HEK293 (cell line): ENCODE results near the gene MPV17.

Experiments used
- CTCF ChIA-PET: fragments of 350-600 bp; formaldehyde crosslinking; extraction: SDS; loops from one replicate; lab custom pipeline; 2021; ENCODE audit warnings: antibody characterized with exemption; lab: Yijun Ruan, JAX
- POLR2A ChIA-PET: fragments of 300-600 bp; formaldehyde crosslinking; extraction: SDS; loops from one replicate; lab custom pipeline; 2020; ENCODE audit warnings: antibody characterized with exemption, inconsistent platforms; lab: Yijun Ruan, JAX
- H3K27ac ChIP-seq: fragments of 200-500 bp; sonication (Bioruptor generic); 2 replicates; pipeline ENCODE4 v1.5.1; 2014; ENCODE audit warnings: low read depth, low read length, control low read depth, inconsistent platforms; ENCODE audit errors: extremely low read depth
- H3K36me3 ChIP-seq, 2 experiments: fragments of 200-500 bp in 1 of 2; sonication (Bioruptor generic) in 1 of 2; 1 replicate in 1 of 2; 2 replicates in 1 of 2; pipeline ENCODE4 v1.5.1; 2014 to 2017; ENCODE audit warnings: inconsistent platforms in 2 of 2, low read length in 2 of 2; ENCODE audit not compliant: control insufficient read depth in 2 of 2, insufficient read depth in 1 of 2
- H3K4me1 ChIP-seq: fragments of 200-500 bp; sonication (Bioruptor generic); 2 replicates; pipeline ENCODE4 v1.5.1; 2014; ENCODE audit warnings: mild to moderate bottlenecking, low read length, inconsistent platforms; ENCODE audit not compliant: control insufficient read depth, insufficient read depth
- H3K4me3 ChIP-seq: 2 replicates; pipeline ENCODE4 v1.5.1; 2011; ENCODE audit warnings: low read depth, mild to moderate bottlenecking, control low read depth, low read length, moderate library complexity
- H3K9me3 ChIP-seq: fragments of 200-500 bp; sonication (Bioruptor generic); 2 replicates; pipeline ENCODE4 v1.5.1; 2014; ENCODE audit warnings: low read depth, low read length, inconsistent platforms; ENCODE audit not compliant: control insufficient read depth, insufficient read depth
- IKZF3 ChIP-seq: fragments of 450-650 bp; IDR thresholded peaks from 2 replicates; pipeline ENCODE4 v1.5.0; 2018; ENCODE audit warnings: missing biosample characterization, mild to moderate bottlenecking, missing genetic modification characterization, moderate library complexity
- KLF9 ChIP-seq: fragments of 450-650 bp; formaldehyde crosslinking; IDR thresholded peaks from 2 replicates; pipeline ENCODE4 v1.5.1; 2016; ENCODE audit warnings: missing biosample characterization, missing genetic modification characterization, low read depth
- OVOL3 ChIP-seq: fragments of 450-650 bp; formaldehyde crosslinking; IDR thresholded peaks from 2 replicates; pipeline ENCODE4 v1.5.1; 2016; ENCODE audit warnings: missing biosample characterization, missing genetic modification characterization
- ZBTB10 ChIP-seq: fragments of 450-650 bp; formaldehyde crosslinking; IDR thresholded peaks from 2 replicates; pipeline ENCODE4 v1.5.1; 2016; ENCODE audit warnings: missing biosample characterization, missing genetic modification characterization
- ZBTB17 ChIP-seq: fragments of 450-650 bp; formaldehyde crosslinking; IDR thresholded peaks from 2 replicates; pipeline ENCODE4 v1.5.1; 2016; ENCODE audit warnings: missing biosample characterization, missing genetic modification characterization
- ZNF341 ChIP-seq: fragments of 450-650 bp; formaldehyde crosslinking; IDR thresholded peaks from 2 replicates; pipeline ENCODE4; 2016; ENCODE audit warnings: low read depth, missing biosample characterization, missing genetic modification characterization
- ZNF473 ChIP-seq: fragments of 450-650 bp; formaldehyde crosslinking; IDR thresholded peaks from 2 replicates; pipeline ENCODE4 v1.5.1; 2017; ENCODE audit warnings: missing biosample characterization, missing genetic modification characterization
- ZNF529 ChIP-seq: fragments of 450-650 bp; formaldehyde crosslinking; IDR thresholded peaks from 2 replicates; pipeline ENCODE4 v1.5.1; 2017; ENCODE audit warnings: missing genetic modification characterization, missing biosample characterization; ENCODE audit not compliant: insufficient replicate concordance
- ZNF544 ChIP-seq: fragments of 450-650 bp; formaldehyde crosslinking; IDR thresholded peaks from 2 replicates; pipeline ENCODE4 v1.5.0; 2017; ENCODE audit warnings: missing biosample characterization, missing genetic modification characterization
- ZNF791 ChIP-seq: fragments of 450-650 bp; formaldehyde crosslinking; IDR thresholded peaks from 2 replicates; pipeline ENCODE4 v1.5.1; 2016; ENCODE audit warnings: missing biosample characterization, missing genetic modification characterization
- ZSCAN4 ChIP-seq: fragments of 450-650 bp; formaldehyde crosslinking; IDR thresholded peaks from 2 replicates; pipeline ENCODE4 v1.5.1; 2017; ENCODE audit warnings: missing biosample characterization, missing genetic modification characterization
- ZXDB ChIP-seq: fragments of 450-650 bp; formaldehyde crosslinking; IDR thresholded peaks from 2 replicates; pipeline ENCODE4 v1.5.1; 2016; ENCODE audit warnings: missing biosample characterization, missing genetic modification characterization
- TF ChIP-seq, protein P1 (sequence below): fragments of 450-650 bp; formaldehyde crosslinking; IDR thresholded peaks from 2 replicates; pipeline ENCODE4 v1.5.0; 2017; ENCODE audit warnings: missing biosample characterization, missing genetic modification characterization, borderline replicate concordance
- TF ChIP-seq, protein P2 (sequence below): fragments of 450-650 bp; formaldehyde crosslinking; IDR thresholded peaks from 2 replicates; pipeline ENCODE4 v1.5.1; 2016; ENCODE audit warnings: missing biosample characterization, missing genetic modification characterization

Gene MPV17

GRCh38 chr2:27284996-27285395 is 37.9 kb downstream of the MPV17 start (continued):
- TF ChIP-seq OVOL3 (tag by site-specific recombination) (no peak), KLF9 (tag by site-specific recombination) (no peak)
- TF ChIP-seq, all 188 proteins: peak for 0

GRCh38 chr2:27282892-27283291 is 40.0 kb downstream of the MPV17 start:
- Histone ChIP-seq H3K4me3 (no peak overlapping the region), H3K9me3 (no peaks in the 10 kb centered on the region), H3K4me1 (no peaks in the 10 kb centered on the region; the same call in 1 of the 2 replicates), H3K27ac (no peak overlapping the region), H3K36me3 (no peaks in the 10 kb centered on the region)
- TF ChIP-seq ZNF473 (tag by site-specific recombination) (no peak), ZBTB17 (tag by site-specific recombination) (peak; percentile 42; the same call in 1 of the 2 replicates), ZSCAN4 (tag by site-specific recombination) (no peak), IKZF3 (tag by site-specific recombination) (no peak), ZXDB (tag by site-specific recombination) (no peak), ZNF341 (tag by site-specific recombination) (peak; percentile 34; the same call in 1 of the 2 replicates), ZBTB10 (no peak), ZNF529 (tag by site-specific recombination) (no peak), ZNF791 (tag by site-specific recombination) (no peak), ZNF544 (tag by site-specific recombination) (no peak)
- TF ChIP-seq, protein P1, sequence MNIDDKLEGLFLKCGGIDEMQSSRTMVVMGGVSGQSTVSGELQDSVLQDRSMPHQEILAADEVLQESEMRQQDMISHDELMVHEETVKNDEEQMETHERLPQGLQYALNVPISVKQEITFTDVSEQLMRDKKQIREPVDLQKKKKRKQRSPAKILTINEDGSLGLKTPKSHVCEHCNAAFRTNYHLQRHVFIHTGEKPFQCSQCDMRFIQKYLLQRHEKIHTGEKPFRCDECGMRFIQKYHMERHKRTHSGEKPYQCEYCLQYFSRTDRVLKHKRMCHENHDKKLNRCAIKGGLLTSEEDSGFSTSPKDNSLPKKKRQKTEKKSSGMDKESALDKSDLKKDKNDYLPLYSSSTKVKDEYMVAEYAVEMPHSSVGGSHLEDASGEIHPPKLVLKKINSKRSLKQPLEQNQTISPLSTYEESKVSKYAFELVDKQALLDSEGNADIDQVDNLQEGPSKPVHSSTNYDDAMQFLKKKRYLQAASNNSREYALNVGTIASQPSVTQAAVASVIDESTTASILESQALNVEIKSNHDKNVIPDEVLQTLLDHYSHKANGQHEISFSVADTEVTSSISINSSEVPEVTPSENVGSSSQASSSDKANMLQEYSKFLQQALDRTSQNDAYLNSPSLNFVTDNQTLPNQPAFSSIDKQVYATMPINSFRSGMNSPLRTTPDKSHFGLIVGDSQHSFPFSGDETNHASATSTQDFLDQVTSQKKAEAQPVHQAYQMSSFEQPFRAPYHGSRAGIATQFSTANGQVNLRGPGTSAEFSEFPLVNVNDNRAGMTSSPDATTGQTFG (tag by site-specific recombination) = no peak
- TF ChIP-seq, protein P2, sequence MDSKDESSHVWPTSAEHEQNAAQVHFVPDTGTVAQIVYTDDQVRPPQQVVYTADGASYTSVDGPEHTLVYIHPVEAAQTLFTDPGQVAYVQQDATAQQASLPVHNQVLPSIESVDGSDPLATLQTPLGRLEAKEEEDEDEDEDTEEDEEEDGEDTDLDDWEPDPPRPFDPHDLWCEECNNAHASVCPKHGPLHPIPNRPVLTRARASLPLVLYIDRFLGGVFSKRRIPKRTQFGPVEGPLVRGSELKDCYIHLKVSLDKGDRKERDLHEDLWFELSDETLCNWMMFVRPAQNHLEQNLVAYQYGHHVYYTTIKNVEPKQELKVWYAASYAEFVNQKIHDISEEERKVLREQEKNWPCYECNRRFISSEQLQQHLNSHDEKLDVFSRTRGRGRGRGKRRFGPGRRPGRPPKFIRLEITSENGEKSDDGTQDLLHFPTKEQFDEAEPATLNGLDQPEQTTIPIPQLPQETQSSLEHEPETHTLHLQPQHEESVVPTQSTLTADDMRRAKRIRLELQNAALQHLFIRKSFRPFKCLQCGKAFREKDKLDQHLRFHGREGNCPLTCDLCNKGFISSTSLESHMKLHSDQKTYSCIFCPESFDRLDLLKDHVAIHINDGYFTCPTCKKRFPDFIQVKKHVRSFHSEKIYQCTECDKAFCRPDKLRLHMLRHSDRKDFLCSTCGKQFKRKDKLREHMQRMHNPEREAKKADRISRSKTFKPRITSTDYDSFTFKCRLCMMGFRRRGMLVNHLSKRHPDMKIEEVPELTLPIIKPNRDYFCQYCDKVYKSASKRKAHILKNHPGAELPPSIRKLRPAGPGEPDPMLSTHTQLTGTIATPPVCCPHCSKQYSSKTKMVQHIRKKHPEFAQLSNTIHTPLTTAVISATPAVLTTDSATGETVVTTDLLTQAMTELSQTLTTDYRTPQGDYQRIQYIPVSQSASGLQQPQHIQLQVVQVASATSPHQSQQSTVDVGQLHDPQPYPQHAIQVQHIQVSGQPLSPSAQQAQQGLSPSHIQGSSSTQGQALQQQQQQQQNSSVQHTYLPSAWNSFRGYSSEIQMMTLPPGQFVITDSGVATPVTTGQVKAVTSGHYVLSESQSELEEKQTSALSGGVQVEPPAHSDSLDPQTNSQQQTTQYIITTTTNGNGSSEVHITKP (tag by site-specific recombination) = peak; percentile 44; the same call in 1 of the 2 replicates
- CTCF ChIA-PET = interaction anchor here (0.6 to 7.9 kb wide), 8 partner anchors 9 to 266 kb away, joined by 3 to 211 read pairs (median 6); partner anchors contain the start of gene SLC30A3
- POLR2A ChIA-PET = no interaction called here
